HEK293T (cell line): ENCODE results near the gene SERPINB12.

Source experiments
- ARNT ChIP-seq: fragments of 450-650 bp; IDR thresholded peaks from 2 replicates; pipeline ENCODE4 v1.6.1; 2017; ENCODE audit warnings: mild to moderate bottlenecking
- BHLHE40 ChIP-seq: fragments of 450-650 bp; IDR thresholded peaks from 2 replicates; pipeline ENCODE4 v1.6.1; 2016; ENCODE audit warnings: mild to moderate bottlenecking, moderate library complexity, borderline replicate concordance
- ELF4 ChIP-seq: fragments of 450-650 bp; IDR thresholded peaks from 2 replicates; pipeline ENCODE4 v1.6.1; 2017; ENCODE audit warnings: antibody characterized with exemption
- FOXM1 ChIP-seq: fragments of 450-650 bp; IDR thresholded peaks from 2 replicates; pipeline ENCODE4 v1.6.1; 2017; ENCODE audit warnings: mild to moderate bottlenecking, borderline replicate concordance
- PKNOX1 ChIP-seq: fragments of 450-650 bp; IDR thresholded peaks from 2 replicates; pipeline ENCODE4 v1.6.1; 2016
- SP1 ChIP-seq: fragments of 450-650 bp; IDR thresholded peaks from 2 replicates; pipeline ENCODE4 v1.6.1; 2017
- SUZ12 ChIP-seq: fragments of 450-650 bp; IDR thresholded peaks from 2 replicates; pipeline ENCODE4 v1.6.1; 2016; ENCODE audit warnings: mild to moderate bottlenecking
- ZNF384 ChIP-seq: fragments of 450-650 bp; IDR thresholded peaks from 2 replicates; pipeline ENCODE4 v1.6.1; 2016

GRCh38 chr18:63551769-63552168 lies 9.6 kb downstream of the SERPINB12 start:
- TF ChIP-seq FOXM1 (no peak), BHLHE40 (no peak), ARNT (no peak), SP1 (no peak), ZNF384 (no peak), ELF4 (no peak), PKNOX1 (no peak), SUZ12 (no peak)
